ENCODE data around the gene SLC20A1. TPM values are rescaled to one million over a fixed set of nuclear protein-coding genes. Genes with fewer than 3 reads are reported as not detected.
"Not testable (repeated sequence)": the region's sequence is repeated elsewhere in the genome, so short reads cannot be mapped to it uniquely, and the experiment has no call there.

The SLC20A1 gene
- polyA plus RNA-seq, 1 experiment = 25.3 TPM

DNA sequence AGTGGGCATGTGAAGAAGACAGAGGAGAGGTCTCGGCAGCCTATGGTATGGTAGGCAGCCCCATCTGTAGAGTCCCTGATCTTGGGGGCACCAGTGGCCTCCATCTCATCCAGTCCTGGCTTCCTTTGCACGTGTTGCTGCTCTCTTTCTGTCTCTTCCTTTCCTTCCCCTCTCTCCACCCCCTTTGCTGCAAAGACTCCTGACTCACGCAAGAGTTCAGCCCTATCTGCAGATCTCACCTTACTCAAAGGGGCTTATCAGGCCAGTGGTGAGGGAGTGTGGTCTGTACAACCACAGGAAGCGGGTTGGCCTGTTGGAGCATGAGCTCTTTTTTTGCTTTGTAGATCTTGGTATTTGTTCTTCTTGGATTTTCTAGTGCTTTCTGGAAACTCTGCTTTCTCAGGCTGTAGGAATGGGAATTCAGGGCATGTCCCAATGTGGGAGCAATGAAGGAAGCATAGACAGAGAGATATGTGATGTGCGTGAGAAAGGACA is 60.5 kb downstream of the SLC20A1 start:
- no peak for DNase-seq (ENCODE audit: low read depth)
- CTCF ChIA-PET = interaction anchor here (2.3 to 2.6 kb wide), 2 partner anchors 20 to 21 kb away, joined by 8 to 19 read pairs; no protein-coding TSS in a partner anchor
- Histone ChIP-seq H3K4me3 (ENCODE audit: low read depth, low read length) (no peak overlapping the region), H3K27me3 (ENCODE audit: control insufficient read depth, insufficient read depth, low read length) (no peaks in the 10 kb centered on the region), H3K36me3 (ENCODE audit: control insufficient read depth, insufficient read depth, low read length) (no peaks in the 10 kb centered on the region)
- TF ChIP-seq CTCF (IDR thresholded peaks at IDR 0.05; ENCODE audit: insufficient read depth, low read depth, low read length) = no peak
- POLR2A ChIA-PET = interaction anchor here (0.7 kb wide), 1 partner anchor 59 kb away, joined by 3 read pairs; no protein-coding TSS in a partner anchor

DNA sequence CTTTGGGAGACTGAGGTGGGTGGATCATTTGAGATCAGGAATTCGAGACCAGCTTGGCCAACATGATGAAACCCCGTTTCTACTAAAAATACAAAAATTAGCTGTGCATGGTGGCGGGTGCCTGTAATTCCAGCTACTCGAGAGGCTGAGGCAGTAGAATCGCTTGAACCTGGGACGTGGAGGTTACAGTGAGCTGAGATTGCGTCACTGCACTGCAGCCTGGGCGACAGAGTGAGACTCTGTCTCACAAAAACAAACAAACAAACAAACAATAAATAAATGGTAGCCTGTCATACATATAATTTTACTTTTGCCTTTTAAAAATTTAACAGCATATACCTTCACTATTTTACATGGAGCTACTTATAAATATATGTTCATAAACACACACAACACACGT is 61.2 kb downstream of the SLC20A1 start:
- CTCF ChIA-PET = interaction anchor here (2.3 to 2.6 kb wide), 2 partner anchors 19 to 21 kb away, joined by 8 to 19 read pairs; no protein-coding TSS in a partner anchor
- POLR2A ChIA-PET; DNase-seq (ENCODE audit: low read depth); H3K27me3 ChIP-seq (ENCODE audit: control insufficient read depth, insufficient read depth, low read length); H3K4me3 ChIP-seq (ENCODE audit: low read depth, low read length); H3K36me3 ChIP-seq (ENCODE audit: control insufficient read depth, insufficient read depth, low read length): not testable (repeated sequence)

DNA sequence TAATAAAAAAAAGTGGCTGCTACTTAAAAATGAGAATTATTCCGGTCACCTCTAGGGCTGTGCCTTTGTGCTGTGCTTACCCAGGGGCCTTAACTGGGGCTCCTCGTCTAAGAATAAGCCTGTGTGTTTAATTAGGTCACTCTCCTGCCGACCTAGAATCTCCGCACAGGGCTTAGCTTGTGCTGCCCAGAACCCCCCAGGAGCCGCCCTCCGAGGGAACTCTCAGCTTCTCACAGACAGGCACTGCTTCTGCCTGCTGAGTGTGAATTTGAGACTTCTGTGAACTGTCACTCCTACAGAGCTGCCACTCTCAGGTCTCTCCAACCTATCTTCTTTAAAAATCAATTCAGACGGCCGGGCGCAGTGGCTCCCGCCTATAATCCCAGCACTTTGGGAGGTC is 63.2 kb downstream of the SLC20A1 start:
- TF ChIP-seq CTCF (IDR thresholded peaks at IDR 0.05; ENCODE audit: insufficient read depth, low read depth, low read length) = no peak
- no peak overlapping the region for H3K4me3 ChIP-seq (ENCODE audit: low read depth, low read length)
- POLR2A ChIA-PET = no interaction called here
- CTCF ChIA-PET = interaction anchor here (0.8 to 1.4 kb wide), 3 partner anchors 17 to 233 kb away, joined by 3 to 5 read pairs (median 3); no protein-coding TSS in a partner anchor
- no peaks in the 10 kb centered on the region for H3K27me3 ChIP-seq (ENCODE audit: control insufficient read depth, insufficient read depth, low read length)
- no peaks in the 10 kb centered on the region for H3K36me3 ChIP-seq (ENCODE audit: control insufficient read depth, insufficient read depth, low read length)
- DNase-seq (ENCODE audit: low read depth) = no peak

GRCh38 chr2:112709703-112710102 is 64.0 kb downstream of the SLC20A1 start:
- Histone ChIP-seq H3K27me3 (ENCODE audit: control insufficient read depth, insufficient read depth, low read length) (no peaks in the 10 kb centered on the region), H3K36me3 (ENCODE audit: control insufficient read depth, insufficient read depth, low read length) (no peaks in the 10 kb centered on the region), H3K4me3 (ENCODE audit: low read depth, low read length) (no peak overlapping the region)
- POLR2A ChIA-PET = no interaction called here
- DNase-seq (ENCODE audit: low read depth) = no peak
- CTCF ChIA-PET = interaction anchor here (0.6 to 1.4 kb wide), 3 partner anchors 15 to 232 kb away, joined by 3 to 5 read pairs (median 3); no protein-coding TSS in a partner anchor
- TF ChIP-seq CTCF (IDR thresholded peaks at IDR 0.05; ENCODE audit: insufficient read depth, low read depth, low read length) = no peak

GRCh38 chr2:112710956-112711750 is 65.4 kb downstream of the SLC20A1 start:
- no peak for TF ChIP-seq CTCF (IDR thresholded peaks at IDR 0.05; ENCODE audit: insufficient read depth, low read depth, low read length)
- H3K4me3 ChIP-seq (ENCODE audit: low read depth, low read length) = no peak overlapping the region
- ChIA-PET POLR2A (no interaction called here), CTCF (interaction anchor here (0.8 to 1.3 kb wide), 2 partner anchors 10 to 84 kb away, joined by 3 to 4 read pairs; partner anchors contain the start of gene NT5DC4)
- DNase-seq (ENCODE audit: low read depth) = no peak
- H3K27me3 ChIP-seq (ENCODE audit: control insufficient read depth, insufficient read depth, low read length) = no peaks in the 10 kb centered on the region
- H3K36me3 ChIP-seq (ENCODE audit: control insufficient read depth, insufficient read depth, low read length) = no peaks in the 10 kb centered on the region

Data from BJ (cell line).